ENCODE measurements around the gene BRIP1. TPM values are rescaled to one million over a fixed set of nuclear protein-coding genes. Genes with fewer than 3 reads are reported as not detected.

The BRIP1 gene
- polyA plus RNA-seq, 1 donor from 2014 or later: 2.7 TPM

DNA sequence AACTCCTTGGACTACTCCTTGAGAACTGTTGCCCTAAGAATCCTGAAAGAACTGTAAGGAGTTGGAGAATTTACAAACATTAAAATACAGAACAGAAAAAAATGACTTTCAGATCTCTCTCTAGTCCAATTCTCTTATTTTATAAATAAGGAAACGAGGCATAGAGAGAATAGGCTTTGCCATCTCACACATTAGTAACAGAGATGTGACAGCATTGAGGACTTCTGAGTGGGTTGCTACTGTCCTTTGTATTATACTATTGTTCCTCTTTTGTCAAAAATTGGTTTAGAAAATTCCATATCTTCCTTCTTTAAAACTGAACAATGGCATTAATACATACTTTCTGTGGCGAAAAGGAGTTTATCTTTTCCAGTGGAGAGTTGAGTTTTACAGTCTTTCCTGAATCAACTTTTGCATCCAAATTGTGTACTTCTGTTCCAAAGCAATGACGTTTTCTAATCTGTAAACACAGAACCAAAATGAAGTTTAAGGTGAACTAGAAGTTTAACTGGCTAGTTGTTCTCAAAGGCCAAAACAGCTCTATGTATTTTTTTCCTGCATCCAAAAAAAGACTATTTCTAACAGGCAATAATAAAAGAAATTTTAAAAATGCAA lies 16.5 kb downstream of the BRIP1 start:
- H3K4me1 Mint-ChIP-seq: no peaks in the 10 kb centered on the region
- H3K27ac Mint-ChIP-seq: no peak overlapping the region
- no peak overlapping the region for H3K4me3 Mint-ChIP-seq
- no peaks in the 10 kb centered on the region for H3K9me3 Mint-ChIP-seq
- peaks cover 2% of the 10 kb centered on the region for H3K36me3 Mint-ChIP-seq
- H3K27me3 Mint-ChIP-seq: no peaks in the 10 kb centered on the region

DNA sequence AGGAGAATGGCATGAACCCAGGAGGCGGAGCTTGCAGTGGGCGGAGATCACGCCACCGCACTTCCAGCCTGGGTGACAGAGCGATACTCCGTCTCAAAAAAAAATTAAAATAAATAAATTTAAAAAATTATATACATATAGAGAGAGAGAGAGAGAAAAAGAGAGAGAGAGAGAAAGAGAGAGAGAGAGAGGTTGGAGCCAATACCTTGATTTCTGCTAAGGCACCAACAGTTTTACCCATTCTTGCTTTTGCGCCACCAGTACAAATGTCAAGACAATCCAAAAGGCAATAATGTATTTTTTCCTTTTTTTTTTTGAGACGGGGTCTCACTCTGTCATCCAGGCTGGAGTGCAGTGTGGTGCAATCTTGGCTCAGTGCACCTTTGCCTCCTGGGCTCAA lies 17.2 kb downstream of the BRIP1 start:
- no peaks in the 10 kb centered on the region for H3K27me3 Mint-ChIP-seq
- H3K36me3 Mint-ChIP-seq: peaks cover 2% of the 10 kb centered on the region
- H3K9me3 Mint-ChIP-seq: no peaks in the 10 kb centered on the region
- H3K4me1 Mint-ChIP-seq: no peaks in the 10 kb centered on the region
- no peak overlapping the region for H3K4me3 Mint-ChIP-seq
- H3K27ac Mint-ChIP-seq: no peak overlapping the region

DNA sequence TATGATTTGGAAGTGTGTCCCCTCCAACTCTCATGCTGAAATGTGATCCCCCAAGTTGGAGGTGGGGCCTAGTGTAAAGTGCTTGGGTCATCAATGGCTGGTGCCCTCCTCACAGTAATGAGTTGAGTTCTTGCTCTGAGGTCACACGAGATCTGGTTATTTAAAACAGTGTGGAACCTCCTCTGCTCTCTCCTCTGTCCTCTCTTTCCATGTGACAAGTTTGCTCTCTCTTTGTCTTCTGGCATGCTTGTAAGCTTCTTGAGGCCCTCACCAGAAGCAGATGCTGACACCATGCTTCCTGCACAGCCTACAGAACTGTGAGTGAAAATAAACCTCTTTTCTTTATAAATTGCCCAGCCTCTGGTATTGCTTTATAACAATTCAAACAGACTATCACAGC lies 19.9 kb downstream of the BRIP1 start:
- no peaks in the 10 kb centered on the region for H3K9me3 Mint-ChIP-seq

DNA sequence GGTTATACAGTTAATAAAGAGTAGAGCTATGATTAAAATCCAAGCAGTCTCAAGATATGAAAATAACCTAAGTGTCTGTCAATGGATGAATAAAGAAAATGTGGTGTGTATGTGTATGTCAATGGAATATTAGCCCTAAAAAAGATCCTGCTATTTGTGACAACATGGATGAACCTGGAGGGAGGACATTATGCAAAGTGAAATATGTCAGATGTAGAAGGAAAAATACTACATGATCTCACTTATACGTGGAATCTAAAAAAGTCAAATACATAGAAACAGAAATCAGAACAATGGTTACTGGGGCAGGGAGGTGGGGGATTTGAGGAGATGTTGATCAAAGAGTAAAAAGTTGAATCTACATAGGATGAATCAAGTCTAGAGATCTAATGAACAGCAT lies 20.4 kb downstream of the BRIP1 start:
- H3K27ac Mint-ChIP-seq: no peak overlapping the region
- no peak overlapping the region for H3K4me3 Mint-ChIP-seq
- H3K4me1 Mint-ChIP-seq: no peaks in the 10 kb centered on the region
- H3K9me3 Mint-ChIP-seq: no peaks in the 10 kb centered on the region
- H3K36me3 Mint-ChIP-seq: no peaks in the 10 kb centered on the region
- no peaks in the 10 kb centered on the region for H3K27me3 Mint-ChIP-seq

More for the DNA sequence above, 19.9 kb downstream of the BRIP1 start:
- H3K4me3 Mint-ChIP-seq: no peak overlapping the region
- no peaks in the 10 kb centered on the region for H3K27me3 Mint-ChIP-seq
- H3K4me1 Mint-ChIP-seq: no peaks in the 10 kb centered on the region
- H3K36me3 Mint-ChIP-seq: no peaks in the 10 kb centered on the region
- H3K27ac Mint-ChIP-seq: no peak overlapping the region

DNA sequence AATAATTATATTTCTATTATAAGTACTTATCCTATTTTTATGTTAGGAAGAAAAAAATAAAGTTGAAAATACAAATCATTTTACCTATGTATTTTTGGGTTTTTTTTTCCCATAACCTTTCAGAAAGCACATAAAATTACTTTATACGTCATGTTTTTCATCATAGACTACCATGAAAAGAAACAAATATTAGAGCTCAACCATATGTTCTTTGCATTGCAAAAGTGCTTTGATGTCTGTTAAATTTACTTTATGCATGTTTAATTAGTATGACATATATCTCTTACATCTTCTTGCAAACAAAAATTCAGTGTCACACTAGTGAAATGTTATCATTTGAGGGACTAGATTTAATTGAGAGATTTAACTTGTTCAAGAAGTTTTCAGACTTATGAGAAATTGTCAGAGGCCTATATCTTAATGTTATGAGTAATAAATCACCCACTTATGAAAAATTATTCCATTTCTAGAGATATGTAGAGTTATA lies 24.0 kb downstream of the BRIP1 start:
- no peak overlapping the region for H3K27ac Mint-ChIP-seq
- H3K4me3 Mint-ChIP-seq: no peak overlapping the region
- no peaks in the 10 kb centered on the region for H3K27me3 Mint-ChIP-seq
- no peaks in the 10 kb centered on the region for H3K9me3 Mint-ChIP-seq
- peaks cover 0 to 2% (median 0%) of the 10 kb centered on the region in 3 donors for H3K4me1 Mint-ChIP-seq
- H3K36me3 Mint-ChIP-seq: no peaks in the 10 kb centered on the region

DNA sequence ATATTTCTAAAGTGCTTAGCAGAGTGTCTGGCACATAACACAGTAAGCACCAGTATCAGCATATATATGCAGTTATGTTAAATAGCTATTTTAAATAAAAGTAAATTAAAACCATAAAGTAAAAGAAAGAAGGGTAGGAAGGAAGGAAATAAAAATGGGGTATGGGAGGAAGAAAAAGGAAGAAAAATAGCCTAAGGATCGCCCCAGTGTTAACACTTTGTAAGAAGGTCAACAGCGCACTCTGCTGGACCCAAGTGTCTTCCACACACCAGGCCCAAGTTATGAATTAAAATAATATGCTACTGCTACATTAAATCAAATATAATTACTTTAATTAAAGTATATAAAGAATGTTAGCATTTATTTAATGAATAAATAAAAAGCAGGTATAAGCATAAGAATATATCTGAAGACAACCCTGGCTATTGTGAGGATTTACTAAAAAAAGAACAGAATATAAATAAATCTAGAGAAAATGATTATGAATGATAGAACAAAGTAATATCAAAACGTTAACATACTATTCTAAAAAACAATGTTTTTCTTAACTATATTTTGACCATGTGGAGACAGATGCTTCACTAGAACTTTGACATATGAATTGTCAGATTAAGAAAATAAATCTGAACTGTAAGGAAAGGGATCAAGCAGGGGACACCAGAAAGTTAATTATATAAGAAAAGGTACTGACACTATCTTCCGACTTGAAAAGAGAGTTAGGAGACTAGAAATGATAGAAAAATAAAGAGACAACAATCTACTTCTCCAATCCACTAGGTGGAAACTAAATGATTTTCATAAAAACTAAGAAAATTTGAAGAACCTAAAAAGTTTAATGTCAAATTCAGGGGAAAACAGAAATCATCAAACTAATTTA lies 25.9 kb downstream of the BRIP1 start:
- Mint-ChIP-seq H3K27me3 (no peaks in the 10 kb centered on the region), H3K9me3 (no peaks in the 10 kb centered on the region), H3K36me3 (no peaks in the 10 kb centered on the region), H3K27ac (no peak overlapping the region), H3K4me1 (peaks cover 0 to 4% (median 2%) of the 10 kb centered on the region in 3 donors), H3K4me3 (no peak overlapping the region)

DNA sequence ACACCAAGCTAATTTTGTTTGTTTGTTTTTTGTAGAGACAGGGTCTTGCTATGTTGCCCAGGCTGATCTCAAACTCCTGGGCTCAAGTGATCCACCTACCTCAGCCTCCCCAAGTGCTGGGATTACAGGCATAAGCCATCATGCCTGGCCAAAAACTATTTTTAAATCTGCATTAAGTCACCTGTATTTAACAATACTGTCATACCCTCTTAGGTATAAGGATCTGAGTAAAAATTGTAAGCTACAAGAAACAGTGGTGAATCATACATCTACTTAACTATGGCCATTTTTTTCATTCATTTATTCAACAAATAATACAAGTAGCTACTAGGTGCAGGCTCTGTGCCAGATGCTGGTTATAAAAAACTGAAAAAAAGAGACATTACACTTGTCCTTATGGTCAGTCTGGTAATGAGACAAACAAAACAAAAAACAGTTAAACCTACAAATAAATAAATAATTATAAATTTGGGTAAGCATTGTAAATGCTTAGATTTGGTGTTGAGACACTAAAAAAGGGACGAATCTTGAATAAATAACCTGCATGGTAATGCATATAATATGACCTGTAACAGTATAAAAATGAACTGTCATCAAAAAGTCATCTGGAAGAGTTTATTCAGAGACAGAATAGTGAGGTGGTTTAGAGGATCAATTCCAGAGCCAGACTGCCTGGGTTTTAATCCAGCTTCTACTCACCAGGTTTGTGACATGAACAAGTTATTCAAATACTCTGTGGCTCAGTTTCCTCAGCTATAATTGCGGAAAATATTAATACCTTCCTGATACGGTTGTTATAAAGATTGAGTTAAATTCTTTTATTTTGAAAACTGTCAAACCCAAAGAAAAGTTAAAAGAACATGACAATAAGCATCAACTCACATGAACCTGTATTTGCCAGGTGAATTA lies 26.8 kb downstream of the BRIP1 start:
- Mint-ChIP-seq H3K27ac (no peak overlapping the region), H3K27me3 (no peaks in the 10 kb centered on the region), H3K4me1 (peaks cover 0 to 4% (median 3%) of the 10 kb centered on the region in 3 donors), H3K9me3 (no peaks in the 10 kb centered on the region), H3K36me3 (no peaks in the 10 kb centered on the region), H3K4me3 (no peak overlapping the region)

DNA sequence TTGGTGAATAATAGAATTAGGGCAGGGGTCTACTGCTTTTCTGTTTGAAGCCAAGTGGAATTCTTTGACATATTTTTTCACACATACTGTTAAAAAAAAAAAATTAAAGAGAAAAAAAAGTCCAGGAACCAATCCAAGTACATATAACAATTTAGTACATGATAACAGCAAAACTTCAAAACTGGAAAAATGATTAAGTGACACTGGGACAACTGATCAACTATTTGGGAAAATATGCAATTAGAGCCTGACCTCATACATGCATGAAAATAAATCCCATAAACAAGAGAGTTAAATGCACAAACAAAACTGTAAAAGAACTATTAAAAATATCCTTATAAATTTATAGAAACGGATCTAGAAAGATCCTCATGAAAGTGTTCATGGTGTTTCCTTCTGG lies 27.7 kb downstream of the BRIP1 start:
- Mint-ChIP-seq H3K4me1 (peaks cover 0 to 4% (median 3%) of the 10 kb centered on the region in 3 donors), H3K36me3 (no peaks in the 10 kb centered on the region), H3K9me3 (no peaks in the 10 kb centered on the region), H3K27me3 (no peaks in the 10 kb centered on the region), H3K27ac (no peak overlapping the region), H3K4me3 (no peak overlapping the region)

DNA sequence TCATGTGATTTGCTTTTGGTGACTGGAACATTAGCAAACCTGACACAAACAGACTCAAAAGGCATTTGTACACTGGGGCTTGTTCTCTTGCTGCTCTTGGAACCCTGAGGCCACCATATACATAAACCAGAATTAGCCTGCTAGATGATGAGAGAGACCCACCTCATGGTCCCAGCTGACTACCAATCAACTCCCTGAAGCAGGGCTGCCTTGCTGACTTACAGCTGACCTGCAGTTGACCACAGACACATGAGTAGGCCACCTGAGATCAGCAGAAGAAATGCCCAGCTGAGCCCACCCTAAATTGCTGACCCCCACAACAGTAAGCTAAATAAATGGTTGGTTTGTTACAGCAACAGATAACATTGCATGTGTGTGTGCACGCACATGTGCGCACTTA lies 28.7 kb downstream of the BRIP1 start:
- no peaks in the 10 kb centered on the region for H3K27me3 Mint-ChIP-seq
- H3K9me3 Mint-ChIP-seq: no peaks in the 10 kb centered on the region
- no peaks in the 10 kb centered on the region for H3K36me3 Mint-ChIP-seq
- peak overlapping the region in 1 of 3 donors; percentile 33 for H3K27ac Mint-ChIP-seq
- peaks cover 0 to 4% (median 3%) of the 10 kb centered on the region in 3 donors for H3K4me1 Mint-ChIP-seq
- no peak overlapping the region for H3K4me3 Mint-ChIP-seq

DNA sequence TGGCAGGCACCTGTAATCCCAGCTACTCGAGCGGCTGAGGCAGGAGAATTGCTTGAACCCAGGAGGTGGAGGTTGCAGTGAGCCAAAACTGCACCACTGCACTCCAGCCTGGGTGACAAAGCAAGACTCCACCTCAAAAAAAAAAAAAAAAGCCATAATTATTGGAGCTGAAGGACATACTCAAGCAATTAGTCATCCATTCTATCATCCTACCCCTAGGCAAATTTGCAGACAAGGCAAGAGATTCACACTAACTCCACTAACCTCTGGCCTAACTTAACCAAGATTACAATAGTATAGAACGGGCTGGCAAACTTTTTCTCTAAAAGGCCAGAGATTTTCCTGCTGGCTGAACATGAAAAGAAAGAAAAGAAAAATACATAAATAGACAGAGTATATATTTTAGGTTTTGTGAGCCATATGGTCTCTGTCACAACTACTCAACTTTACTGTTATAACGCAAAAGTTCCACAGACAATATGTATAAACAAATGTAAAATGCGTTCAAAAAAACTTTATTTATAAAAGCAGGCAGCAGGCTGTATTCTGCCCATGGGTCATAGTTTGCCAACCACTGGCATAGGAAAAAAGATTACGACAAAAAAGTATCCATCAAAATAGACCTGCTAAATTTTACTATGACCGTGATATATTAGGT lies 29.7 kb downstream of the BRIP1 start:
- no peak overlapping the region for H3K4me3 Mint-ChIP-seq
- H3K9me3 Mint-ChIP-seq: no peaks in the 10 kb centered on the region
- no peaks in the 10 kb centered on the region for H3K27me3 Mint-ChIP-seq
- H3K27ac Mint-ChIP-seq: no peak overlapping the region
- H3K4me1 Mint-ChIP-seq: peaks cover 0 to 4% (median 3%) of the 10 kb centered on the region in 3 donors
- no peaks in the 10 kb centered on the region for H3K36me3 Mint-ChIP-seq

DNA sequence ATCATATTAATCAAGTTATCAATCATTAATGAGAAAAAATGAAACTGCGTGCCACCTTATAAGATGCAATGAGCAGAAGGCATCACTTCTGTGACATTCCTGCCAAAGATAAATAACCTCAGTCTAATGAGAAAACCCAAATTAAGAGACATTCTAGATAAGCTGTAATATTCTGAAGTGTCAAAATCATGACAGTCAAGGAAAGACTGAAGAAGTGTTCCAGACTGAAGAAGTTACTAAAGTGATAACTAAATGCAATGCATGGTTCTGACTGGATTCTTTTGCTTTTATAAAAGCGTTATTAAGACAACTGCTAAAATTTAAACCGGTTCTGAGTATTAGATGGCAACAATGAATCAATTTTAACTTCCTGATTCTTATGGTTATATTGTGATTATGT lies 30.9 kb downstream of the BRIP1 start:
- no peaks in the 10 kb centered on the region for H3K36me3 Mint-ChIP-seq
- no peak overlapping the region for H3K4me3 Mint-ChIP-seq
- H3K27me3 Mint-ChIP-seq: no peaks in the 10 kb centered on the region
- peaks cover 2 to 6% (median 2%) of the 10 kb centered on the region in 3 donors for H3K9me3 Mint-ChIP-seq
- peaks cover 0 to 4% (median 3%) of the 10 kb centered on the region in 3 donors for H3K4me1 Mint-ChIP-seq
- H3K27ac Mint-ChIP-seq: peak overlapping the region in 1 of 3 donors; percentile 12

DNA sequence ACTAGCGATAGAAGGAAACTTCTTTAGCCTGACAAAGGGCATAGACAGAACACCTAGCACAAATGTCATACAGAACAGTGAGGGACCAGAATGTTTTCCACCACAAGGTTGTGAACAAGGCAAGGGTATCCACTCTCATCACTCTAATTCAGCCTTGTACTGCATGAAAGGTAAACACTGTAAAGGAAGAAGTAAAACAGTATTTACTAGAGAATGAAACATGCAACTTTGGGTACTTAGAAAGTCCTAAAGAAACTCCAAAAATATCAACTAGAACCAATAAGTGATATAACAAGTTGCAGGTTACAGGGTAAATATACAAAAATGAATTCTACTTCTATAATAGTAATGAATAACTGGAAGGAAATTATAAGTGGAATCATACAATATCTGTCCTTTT lies 32.2 kb downstream of the BRIP1 start:
- H3K27me3 Mint-ChIP-seq: no peaks in the 10 kb centered on the region
- H3K4me3 Mint-ChIP-seq: no peak overlapping the region
- peaks cover 0 to 4% (median 1%) of the 10 kb centered on the region in 3 donors for H3K4me1 Mint-ChIP-seq
- H3K36me3 Mint-ChIP-seq: no peaks in the 10 kb centered on the region
- H3K27ac Mint-ChIP-seq: no peak overlapping the region
- H3K9me3 Mint-ChIP-seq: peaks cover 2 to 10% (median 4%) of the 10 kb centered on the region in 3 donors

DNA sequence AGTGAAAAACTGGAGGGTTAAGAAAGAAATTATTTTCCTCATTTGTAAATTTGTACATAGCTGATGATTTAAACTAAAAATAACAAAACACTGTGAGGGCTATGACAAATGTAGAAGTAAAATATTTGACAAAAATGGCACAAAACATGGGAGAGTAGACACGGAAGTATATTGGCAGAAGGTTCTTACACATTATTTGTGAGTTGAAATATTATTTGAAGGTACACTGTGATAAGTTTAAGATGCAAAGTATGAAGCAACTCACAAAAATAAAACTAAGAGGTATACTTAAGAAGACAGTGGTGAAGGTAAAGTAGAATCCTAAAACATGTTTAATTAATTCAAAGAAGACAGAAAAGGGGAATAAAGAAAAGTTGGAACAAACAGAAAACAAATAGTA lies 34.6 kb downstream of the BRIP1 start:
- Mint-ChIP-seq H3K4me3 (no peak overlapping the region), H3K27ac (peak overlapping the region in 1 of 3 donors; percentile 1), H3K4me1 (peaks cover 0 to 4% (median 1%) of the 10 kb centered on the region in 3 donors), H3K36me3 (no peaks in the 10 kb centered on the region), H3K27me3 (no peaks in the 10 kb centered on the region), H3K9me3 (peaks cover 2 to 10% (median 5%) of the 10 kb centered on the region in 3 donors)

DNA sequence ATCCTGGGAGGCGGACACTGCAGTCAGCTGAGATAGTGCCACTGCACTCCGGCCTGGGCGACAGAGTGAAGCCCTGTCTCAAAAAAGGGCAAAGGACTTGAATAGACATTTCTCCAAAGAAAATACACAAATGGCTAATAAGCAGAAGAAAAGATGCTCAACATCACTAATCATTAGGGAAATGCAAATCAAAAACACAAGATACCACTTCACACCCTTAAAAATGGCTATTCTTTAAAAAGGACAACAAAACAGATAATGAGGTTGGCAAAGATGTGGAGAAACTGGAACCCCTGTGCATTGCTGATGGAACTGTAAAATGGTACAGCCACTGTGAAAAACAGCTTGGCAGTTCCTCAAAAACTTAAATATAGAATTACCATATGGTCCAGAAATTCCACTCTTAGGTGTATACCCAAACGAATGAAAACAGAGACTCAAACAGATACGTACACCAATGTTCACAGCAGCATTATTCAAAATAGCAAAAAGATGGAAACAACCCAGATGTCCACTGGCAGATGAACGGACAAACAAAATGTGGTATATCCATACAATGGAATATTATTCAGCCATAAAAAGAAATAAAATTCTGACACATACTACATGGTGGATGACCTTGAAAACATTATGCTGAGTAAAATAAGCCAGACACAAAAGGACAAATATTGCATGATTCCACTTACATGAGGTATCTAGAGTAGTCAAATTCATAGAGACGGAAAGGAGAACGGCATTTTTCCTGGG lies 35.5 kb downstream of the BRIP1 start:
- Mint-ChIP-seq H3K27me3 (no peaks in the 10 kb centered on the region), H3K4me1 (peaks cover 0 to 4% (median 1%) of the 10 kb centered on the region in 3 donors), H3K36me3 (no peaks in the 10 kb centered on the region), H3K9me3 (peaks cover 2 to 10% (median 5%) of the 10 kb centered on the region in 3 donors), H3K27ac (no peak overlapping the region), H3K4me3 (no peak overlapping the region)
